ENCODE data around the gene UBXN7.

The UBXN7 gene

GRCh38 chr3:196336319-196337145 is 95.7 kb downstream of the UBXN7 start:
- no peak overlapping the region for H3K4me3 ChIP-seq (ENCODE audit: low read depth, low read length)
- no peaks in the 10 kb centered on the region for H3K27me3 ChIP-seq (ENCODE audit: control insufficient read depth, insufficient read depth, low read length)
- H3K9ac ChIP-seq (ENCODE audit: low read length): no peak overlapping the region
- no peaks in the 10 kb centered on the region for H3K36me3 ChIP-seq (ENCODE audit: control insufficient read depth, insufficient read depth, low read length)
- H3K27ac ChIP-seq (ENCODE audit: low read depth, low read length): no peak overlapping the region
- H3K9me3 ChIP-seq (ENCODE audit: control insufficient read depth, insufficient read depth, low read depth, low read length): no peaks in the 10 kb centered on the region
- peaks cover 10% of the 10 kb centered on the region for H3K4me1 ChIP-seq (ENCODE audit: control insufficient read depth, insufficient read depth, low read length)

- H3K27me3 ChIP-seq (ENCODE audit: control insufficient read depth, insufficient read depth, low read length): no peaks in the 10 kb centered on the region
- no peaks in the 10 kb centered on the region for H3K36me3 ChIP-seq (ENCODE audit: control insufficient read depth, insufficient read depth, low read length)
- H3K9me3 ChIP-seq (ENCODE audit: control insufficient read depth, insufficient read depth, low read depth, low read length): no peaks in the 10 kb centered on the region
- H3K9ac ChIP-seq (ENCODE audit: low read length): no peak overlapping the region
- peaks cover 10% of the 10 kb centered on the region for H3K4me1 ChIP-seq (ENCODE audit: control insufficient read depth, insufficient read depth, low read length)
- no peak overlapping the region for H3K27ac ChIP-seq (ENCODE audit: low read depth, low read length)
- no peak overlapping the region for H3K4me3 ChIP-seq (ENCODE audit: low read depth, low read length)
Observed at GRCh38 chr3:196335503-196335948, 96.7 kb downstream of the UBXN7 start.

DNA sequence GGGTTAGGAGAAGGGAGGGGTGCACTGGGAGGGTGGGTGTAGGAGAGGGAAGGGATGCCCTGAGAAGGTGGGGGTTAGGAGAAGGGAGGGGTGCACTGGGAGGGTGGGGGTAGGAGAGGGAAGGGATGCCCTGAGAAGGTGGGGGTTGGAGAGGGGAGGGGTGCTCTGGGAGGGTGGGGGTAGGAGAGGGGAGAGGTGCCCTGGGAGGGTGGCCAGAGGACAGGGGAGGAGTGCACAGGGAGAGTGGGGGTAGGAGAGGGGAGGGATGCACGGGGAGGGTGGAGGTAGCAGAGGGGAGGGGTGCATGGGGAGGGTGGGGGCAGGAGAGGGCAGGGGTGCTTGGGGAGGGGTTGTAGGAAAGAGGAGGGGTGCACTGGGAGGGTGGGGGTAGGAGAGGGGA is 97.2 kb downstream of the UBXN7 start:
- H3K9me3 ChIP-seq (ENCODE audit: control insufficient read depth, insufficient read depth, low read depth, low read length): no peaks in the 10 kb centered on the region
- peaks cover 7% of the 10 kb centered on the region; the same call in 1 of the 2 replicates for H3K4me1 ChIP-seq (ENCODE audit: control insufficient read depth, insufficient read depth, low read length)
- no peaks in the 10 kb centered on the region for H3K27me3 ChIP-seq (ENCODE audit: control insufficient read depth, insufficient read depth, low read length)
- H3K27ac ChIP-seq (ENCODE audit: low read depth, low read length): no peak overlapping the region
- H3K4me3 ChIP-seq (ENCODE audit: low read depth, low read length): no peak overlapping the region
- no peak overlapping the region for H3K9ac ChIP-seq (ENCODE audit: low read length)
- H3K36me3 ChIP-seq (ENCODE audit: control insufficient read depth, insufficient read depth, low read length): no peaks in the 10 kb centered on the region

DNA sequence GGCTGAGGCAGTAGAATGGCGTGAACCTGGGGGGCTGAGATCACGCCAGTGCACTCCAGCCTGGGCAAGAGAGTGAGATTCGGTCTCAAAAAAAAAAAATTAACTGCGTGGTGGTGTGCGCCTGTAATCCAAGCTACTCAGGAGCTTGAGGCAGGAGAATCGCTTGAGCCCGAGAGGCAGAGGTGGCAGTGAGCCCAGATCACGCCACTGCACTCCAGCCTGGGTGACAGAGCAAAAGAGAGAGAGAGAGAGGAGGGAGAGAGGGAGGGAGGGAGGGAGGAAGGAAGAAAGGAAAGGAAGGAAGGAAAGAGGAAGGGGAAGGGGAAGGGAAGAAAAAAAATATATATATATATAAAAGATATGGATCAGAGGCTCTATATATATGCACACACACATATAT is 100.1 kb downstream of the UBXN7 start:
- Histone ChIP-seq H3K27ac (ENCODE audit: low read depth, low read length) (no peak overlapping the region), H3K9ac (ENCODE audit: low read length) (no peak overlapping the region), H3K9me3 (ENCODE audit: control insufficient read depth, insufficient read depth, low read depth, low read length) (no peaks in the 10 kb centered on the region), H3K4me3 (ENCODE audit: low read depth, low read length) (no peak overlapping the region), H3K36me3 (ENCODE audit: control insufficient read depth, insufficient read depth, low read length) (no peaks in the 10 kb centered on the region), H3K27me3 (ENCODE audit: control insufficient read depth, insufficient read depth, low read length) (no peaks in the 10 kb centered on the region), H3K4me1 (ENCODE audit: control insufficient read depth, insufficient read depth, low read length) (peaks cover 4% of the 10 kb centered on the region)

- no peaks in the 10 kb centered on the region for H3K36me3 ChIP-seq (ENCODE audit: control insufficient read depth, insufficient read depth, low read length)
- H3K4me1 ChIP-seq (ENCODE audit: control insufficient read depth, insufficient read depth, low read length): peaks cover 8% of the 10 kb centered on the region
- H3K9me3 ChIP-seq (ENCODE audit: control insufficient read depth, insufficient read depth, low read depth, low read length): no peaks in the 10 kb centered on the region
- H3K27ac ChIP-seq (ENCODE audit: low read depth, low read length): no peak overlapping the region
- H3K9ac ChIP-seq (ENCODE audit: low read length): no peak overlapping the region
- H3K4me3 ChIP-seq (ENCODE audit: low read depth, low read length): no peak overlapping the region
- no peaks in the 10 kb centered on the region for H3K27me3 ChIP-seq (ENCODE audit: control insufficient read depth, insufficient read depth, low read length)
Observed at GRCh38 chr3:196327405-196327804, 104.8 kb downstream of the UBXN7 start.

GRCh38 chr3:196326936-196327335 is 105.3 kb downstream of the UBXN7 start:
- no peak overlapping the region for H3K27ac ChIP-seq (ENCODE audit: low read depth, low read length)
- no peaks in the 10 kb centered on the region for H3K36me3 ChIP-seq (ENCODE audit: control insufficient read depth, insufficient read depth, low read length)
- no peak overlapping the region for H3K9ac ChIP-seq (ENCODE audit: low read length)
- H3K9me3 ChIP-seq (ENCODE audit: control insufficient read depth, insufficient read depth, low read depth, low read length): no peaks in the 10 kb centered on the region
- H3K4me3 ChIP-seq (ENCODE audit: low read depth, low read length): no peak overlapping the region
- no peaks in the 10 kb centered on the region for H3K27me3 ChIP-seq (ENCODE audit: control insufficient read depth, insufficient read depth, low read length)
- peaks cover 8% of the 10 kb centered on the region for H3K4me1 ChIP-seq (ENCODE audit: control insufficient read depth, insufficient read depth, low read length)

- Histone ChIP-seq H3K9ac (ENCODE audit: low read length) (no peak overlapping the region), H3K27ac (ENCODE audit: low read depth, low read length) (no peak overlapping the region), H3K36me3 (ENCODE audit: control insufficient read depth, insufficient read depth, low read length) (no peaks in the 10 kb centered on the region), H3K9me3 (ENCODE audit: control insufficient read depth, insufficient read depth, low read depth, low read length) (no peaks in the 10 kb centered on the region), H3K27me3 (ENCODE audit: control insufficient read depth, insufficient read depth, low read length) (no peaks in the 10 kb centered on the region), H3K4me3 (ENCODE audit: low read depth, low read length) (no peak overlapping the region), H3K4me1 (ENCODE audit: control insufficient read depth, insufficient read depth, low read length) (peaks cover 11% of the 10 kb centered on the region)
Observed at GRCh38 chr3:196323691-196324090, 108.5 kb downstream of the UBXN7 start.

- H3K27me3 ChIP-seq (ENCODE audit: control insufficient read depth, insufficient read depth, low read length): no peaks in the 10 kb centered on the region
- H3K9me3 ChIP-seq (ENCODE audit: control insufficient read depth, insufficient read depth, low read depth, low read length): no peaks in the 10 kb centered on the region
- H3K4me1 ChIP-seq (ENCODE audit: control insufficient read depth, insufficient read depth, low read length): peaks cover 11% of the 10 kb centered on the region
- H3K27ac ChIP-seq (ENCODE audit: low read depth, low read length): no peak overlapping the region
- H3K4me3 ChIP-seq (ENCODE audit: low read depth, low read length): no peak overlapping the region
- H3K9ac ChIP-seq (ENCODE audit: low read length): no peak overlapping the region
- H3K36me3 ChIP-seq (ENCODE audit: control insufficient read depth, insufficient read depth, low read length): no peaks in the 10 kb centered on the region
Observed at GRCh38 chr3:196323016-196323415, 109.2 kb downstream of the UBXN7 start.

DNA sequence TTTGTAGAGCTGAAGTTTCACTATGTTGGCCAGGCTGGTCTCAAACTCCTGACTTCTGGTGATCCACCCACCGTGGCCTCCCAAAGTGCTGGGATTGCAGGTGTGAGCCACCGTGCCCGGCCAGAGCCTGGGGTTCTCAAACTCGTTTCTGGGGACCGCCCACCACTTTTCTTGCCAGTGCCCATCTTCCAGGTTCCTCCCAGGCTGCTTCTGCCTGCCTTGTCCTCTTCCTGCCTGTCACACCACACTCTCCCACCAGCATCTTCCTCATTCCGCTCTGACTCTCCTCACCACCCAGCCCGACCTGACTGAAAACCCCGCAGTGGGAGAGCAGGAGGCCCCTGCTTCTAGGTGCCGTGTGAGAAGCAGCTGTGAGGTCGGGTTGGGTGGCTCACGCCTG is 111.1 kb downstream of the UBXN7 start:
- Histone ChIP-seq H3K4me1 (ENCODE audit: control insufficient read depth, insufficient read depth, low read length) (peaks cover 3% of the 10 kb centered on the region; the same call in 1 of the 2 replicates), H3K27me3 (ENCODE audit: control insufficient read depth, insufficient read depth, low read length) (no peaks in the 10 kb centered on the region), H3K36me3 (ENCODE audit: control insufficient read depth, insufficient read depth, low read length) (no peaks in the 10 kb centered on the region; the same call in 1 of the 2 replicates), H3K9ac (ENCODE audit: low read length) (no peak overlapping the region), H3K4me3 (ENCODE audit: low read depth, low read length) (no peak overlapping the region), H3K9me3 (ENCODE audit: control insufficient read depth, insufficient read depth, low read depth, low read length) (no peaks in the 10 kb centered on the region), H3K27ac (ENCODE audit: low read depth, low read length) (no peak overlapping the region)

GRCh38 chr3:196320137-196320536 is 112.1 kb downstream of the UBXN7 start:
- Histone ChIP-seq H3K4me1 (ENCODE audit: control insufficient read depth, insufficient read depth, low read length) (peaks cover 3% of the 10 kb centered on the region; the same call in 1 of the 2 replicates), H3K9me3 (ENCODE audit: control insufficient read depth, insufficient read depth, low read depth, low read length) (no peaks in the 10 kb centered on the region), H3K27ac (ENCODE audit: low read depth, low read length) (no peak overlapping the region), H3K36me3 (ENCODE audit: control insufficient read depth, insufficient read depth, low read length) (no peaks in the 10 kb centered on the region; the same call in 1 of the 2 replicates), H3K9ac (ENCODE audit: low read length) (peak overlapping the region; percentile 22), H3K4me3 (ENCODE audit: low read depth, low read length) (no peak overlapping the region), H3K27me3 (ENCODE audit: control insufficient read depth, insufficient read depth, low read length) (no peaks in the 10 kb centered on the region)

- Histone ChIP-seq H3K36me3 (ENCODE audit: control insufficient read depth, insufficient read depth, low read length) (no peaks in the 10 kb centered on the region; the same call in 1 of the 2 replicates), H3K4me1 (ENCODE audit: control insufficient read depth, insufficient read depth, low read length) (peaks cover 3% of the 10 kb centered on the region; the same call in 1 of the 2 replicates), H3K27me3 (ENCODE audit: control insufficient read depth, insufficient read depth, low read length) (no peaks in the 10 kb centered on the region), H3K27ac (ENCODE audit: low read depth, low read length) (peak within 1 kb of the TSS; percentile 76; the same call in 1 of the 2 replicates), H3K9me3 (ENCODE audit: control insufficient read depth, insufficient read depth, low read depth, low read length) (no peaks in the 10 kb centered on the region), H3K4me3 (ENCODE audit: low read depth, low read length) (peak within 1 kb of the TSS; percentile 99), H3K9ac (ENCODE audit: low read length) (peak within 1 kb of the TSS; percentile 98)
Observed at GRCh38 chr3:196317687-196318467, 114.3 kb downstream of the UBXN7 start, which contains the start of gene DYNLT2B. TSS of gene DYNLT2B (minus strand) at chr3:196318240. CDS start at chr3:196318152, 88 bp downstream.

All from HUES6 (cell line).